Stomach (tissue), 4 donors: ENCODE results near the gene ZNF79.

Experiments used
- POLR2A ChIP-seq, 4 donors: fragments of 450-650 bp; IDR thresholded peaks; one replicate each; pipeline ENCODE4 v1.6.1; 2016; ENCODE audit warnings: antibody characterized with exemption in 4 of 4, control low read depth in 2 of 4, mild to moderate bottlenecking in 1 of 4, moderate library complexity in 1 of 4
- POLR2AphosphoS5 ChIP-seq, 3 donors: sonication (generic); formaldehyde crosslinking; IDR thresholded peaks; one replicate each; pipeline ENCODE4 v1.6.1; 2016; ENCODE audit warnings: antibody characterized with exemption in 3 of 3
- TF ChIP-seq, protein P1 (sequence below), 7 experiments: fragments of 450-650 bp in 4 of 7; fragments of 200-600 bp in 3 of 7; sonication (generic) in 3 of 7; IDR thresholded peaks; one replicate each; pipeline ENCODE4 v1.5.1; 2016 to 2019; ENCODE audit warnings: antibody characterized with exemption in 7 of 7, control low read depth in 2 of 7, mild to moderate bottlenecking in 1 of 7

DNA sequence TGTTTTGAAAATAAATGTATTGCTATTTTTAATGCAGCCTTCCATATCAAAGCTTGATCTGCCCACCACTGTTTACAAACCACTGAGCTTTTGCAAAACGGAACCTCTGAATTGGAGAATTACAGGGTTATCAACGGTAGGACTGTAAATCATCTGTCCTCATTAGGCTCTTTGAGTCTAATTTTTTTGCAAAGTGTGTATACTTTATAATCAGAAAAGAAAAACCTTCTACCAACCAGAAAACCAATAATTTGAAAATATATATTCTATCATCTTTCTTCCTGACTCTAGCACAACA, 34.0 kb upstream of the ZNF79 start:
- TF ChIP-seq, protein P1, sequence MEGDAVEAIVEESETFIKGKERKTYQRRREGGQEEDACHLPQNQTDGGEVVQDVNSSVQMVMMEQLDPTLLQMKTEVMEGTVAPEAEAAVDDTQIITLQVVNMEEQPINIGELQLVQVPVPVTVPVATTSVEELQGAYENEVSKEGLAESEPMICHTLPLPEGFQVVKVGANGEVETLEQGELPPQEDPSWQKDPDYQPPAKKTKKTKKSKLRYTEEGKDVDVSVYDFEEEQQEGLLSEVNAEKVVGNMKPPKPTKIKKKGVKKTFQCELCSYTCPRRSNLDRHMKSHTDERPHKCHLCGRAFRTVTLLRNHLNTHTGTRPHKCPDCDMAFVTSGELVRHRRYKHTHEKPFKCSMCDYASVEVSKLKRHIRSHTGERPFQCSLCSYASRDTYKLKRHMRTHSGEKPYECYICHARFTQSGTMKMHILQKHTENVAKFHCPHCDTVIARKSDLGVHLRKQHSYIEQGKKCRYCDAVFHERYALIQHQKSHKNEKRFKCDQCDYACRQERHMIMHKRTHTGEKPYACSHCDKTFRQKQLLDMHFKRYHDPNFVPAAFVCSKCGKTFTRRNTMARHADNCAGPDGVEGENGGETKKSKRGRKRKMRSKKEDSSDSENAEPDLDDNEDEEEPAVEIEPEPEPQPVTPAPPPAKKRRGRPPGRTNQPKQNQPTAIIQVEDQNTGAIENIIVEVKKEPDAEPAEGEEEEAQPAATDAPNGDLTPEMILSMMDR (IDR thresholded peaks at IDR 0.05): no peak
- no peak for TF ChIP-seq POLR2A (IDR thresholded peaks at IDR 0.05)
- no peak for TF ChIP-seq POLR2AphosphoS5 (IDR thresholded peaks at IDR 0.05)
